Upper lobe of left lung (tissue), 6 donors: ENCODE results near the gene LYRM4. TPM values are rescaled to one million over a fixed set of nuclear protein-coding genes. Genes with fewer than 3 reads are reported as not detected.

Experiments used
- ATAC-seq, 2 donors: fragments of 200-7000 bp; cut with Tn5 transposase; one replicate each; pipeline ENCODE4 v1.9.1; 2022; ENCODE audit warnings: mild to moderate bottlenecking in 2 of 2, moderate library complexity in 2 of 2; ENCODE audit not compliant: low FRiP score in 2 of 2
- DNase-seq, 2 donors: peaks; one replicate each; pipeline ENCODE4 v3.0.0-alpha.2; 2019 to 2020
- H3K27ac ChIP-seq, 4 donors: fragments of 200-600 bp; sonication (generic); one replicate each; pipeline ENCODE4 v1.5.1; 2016 to 2019
- H3K27me3 ChIP-seq, 4 donors: fragments of 200-600 bp; sonication (generic); one replicate each; pipeline ENCODE4 v1.5.1; 2017 to 2019
- H3K36me3 ChIP-seq, 4 donors: fragments of 200-600 bp; sonication (generic); one replicate each; pipeline ENCODE4 v1.5.1; 2016 to 2019
- H3K4me1 ChIP-seq, 4 donors: fragments of 200-600 bp; sonication (generic); one replicate each; pipeline ENCODE4 v1.5.1; 2018 to 2019
- H3K4me3 ChIP-seq, 4 donors: fragments of 200-600 bp; sonication (generic); one replicate each; pipeline ENCODE4 v1.5.1; 2017 to 2019; ENCODE audit warnings: mild to moderate bottlenecking in 2 of 4, moderate library complexity in 1 of 4
- H3K9me3 ChIP-seq, 4 donors: fragments of 200-600 bp; sonication (generic); one replicate each; pipeline ENCODE4 v1.5.1; 2018 to 2019
- CTCF ChIP-seq, 6 experiments: fragments of 450-650 bp in 4 of 6; fragments of 200-600 bp in 2 of 6; sonication (generic) in 2 of 6; IDR thresholded peaks; one replicate each; pipeline ENCODE4 v1.5.1; 2016 to 2019; ENCODE audit warnings: antibody characterized with exemption in 6 of 6
- EP300 ChIP-seq, 4 donors: sonication (generic); formaldehyde crosslinking; IDR thresholded peaks; one replicate each; pipeline ENCODE4 v1.5.1; 2017; ENCODE audit warnings: antibody characterized with exemption in 4 of 4, control low read depth in 2 of 4
- POLR2A ChIP-seq, 4 donors: fragments of 450-650 bp; IDR thresholded peaks; one replicate each; pipeline ENCODE4 v1.5.1; 2016 to 2017; ENCODE audit warnings: antibody characterized with exemption in 4 of 4, mild to moderate bottlenecking in 2 of 4
- POLR2AphosphoS5 ChIP-seq, 2 donors: sonication (generic); formaldehyde crosslinking; IDR thresholded peaks; one replicate each; pipeline ENCODE4 v1.5.1; 2017; ENCODE audit warnings: antibody characterized with exemption in 2 of 2
- WGBS, 2 donors: methylation state at CpG; one replicate each; pipeline ENCODE4 v1.1.5; 2017 to 2018; 5-methylcytosine and 5-hydroxymethylcytosine counted together
- total RNA-seq, 6 donors: library from RNA; depleted of rRNA in 4 of 6; stranded (reverse); fragments of >200 nt in 4 of 6; gene quantifications; one replicate each; pipeline versions ENCODE4 v1.1.0 to v1.2.1, GENCODE V29; 2016 to 2021
- donor health status: DM: no; HTN: no; CAD: no; lungs with moderate emphysema.
- donor health status: DM: no; HTN: yes; CAD: no; lungs with severe emphysema.

The LYRM4 gene
- total RNA-seq, 6 donors from 2014 or later = 5.8 to 24.1 (median 15.9) TPM

GRCh38 chr6:5090603-5091002 is 170.1 kb downstream of the LYRM4 start:
- DNase-seq = no peak
- 78 to 91% methylated on average over 5 to 7 of the region's 7 CpGs for WGBS, 2 donors

GRCh38 chr6:5089481-5090438 is 171.0 kb downstream of the LYRM4 start:
- Histone ChIP-seq H3K4me3 (no peak overlapping the region), H3K4me1 (peaks cover 11 to 19% (median 16%) of the 10 kb centered on the region in 4 donors), H3K27ac (no peak overlapping the region), H3K27me3 (peaks cover 0 to 11% (median 4%) of the 10 kb centered on the region in 4 donors), H3K9me3 (no peaks in the 10 kb centered on the region), H3K36me3 (no peaks in the 10 kb centered on the region)
- no peak for ATAC-seq
- DNase-seq = no peak
- WGBS, 2 donors = 49 to 56% methylated on average over 5 of the region's 5 CpGs
- no peak for TF ChIP-seq EP300 (IDR thresholded peaks at IDR 0.05)
- TF ChIP-seq CTCF (IDR thresholded peaks at IDR 0.05) = no peak
- TF ChIP-seq POLR2A (IDR thresholded peaks at IDR 0.05) = no peak
- no peak for TF ChIP-seq POLR2AphosphoS5 (IDR thresholded peaks at IDR 0.05)

More at GRCh38 chr6:5090603-5091002, 170.1 kb downstream of the LYRM4 start:
- no peak overlapping the region for H3K27ac ChIP-seq
- H3K9me3 ChIP-seq = no peaks in the 10 kb centered on the region
- no peak for ATAC-seq
- H3K4me1 ChIP-seq = peaks cover 8 to 10% (median 10%) of the 10 kb centered on the region in 4 donors
- H3K4me3 ChIP-seq = no peak overlapping the region
- H3K36me3 ChIP-seq = no peaks in the 10 kb centered on the region
- no peak for TF ChIP-seq POLR2A (IDR thresholded peaks at IDR 0.05)
- TF ChIP-seq POLR2AphosphoS5 (IDR thresholded peaks at IDR 0.05) = no peak
- no peak for TF ChIP-seq CTCF (IDR thresholded peaks at IDR 0.05)
- TF ChIP-seq EP300 (IDR thresholded peaks at IDR 0.05) = no peak
- peaks cover 0 to 9% (median 1%) of the 10 kb centered on the region in 4 donors for H3K27me3 ChIP-seq

GRCh38 chr6:5088780-5089179 is 172.0 kb downstream of the LYRM4 start:
- Histone ChIP-seq H3K27ac (no peak overlapping the region), H3K27me3 (peaks cover 0 to 18% (median 9%) of the 10 kb centered on the region in 4 donors), H3K4me3 (no peak overlapping the region), H3K9me3 (no peaks in the 10 kb centered on the region), H3K4me1 (peaks cover 16 to 27% (median 21%) of the 10 kb centered on the region in 4 donors), H3K36me3 (no peaks in the 10 kb centered on the region)
- 88 to 91% methylated on average over 3 of the region's 3 CpGs for WGBS, 2 donors
- TF ChIP-seq CTCF (IDR thresholded peaks at IDR 0.05) = no peak
- no peak for TF ChIP-seq POLR2A (IDR thresholded peaks at IDR 0.05)
- no peak for TF ChIP-seq EP300 (IDR thresholded peaks at IDR 0.05)
- TF ChIP-seq POLR2AphosphoS5 (IDR thresholded peaks at IDR 0.05) = no peak
- no peak for ATAC-seq
- no peak for DNase-seq

GRCh38 chr6:5087389-5087788 is 173.4 kb downstream of the LYRM4 start:
- ATAC-seq (peak in 1 of 2 donors; percentile 32), DNase-seq (peak; percentile 24 to 70)
- Histone ChIP-seq H3K36me3 (no peaks in the 10 kb centered on the region), H3K4me3 (no peak overlapping the region), H3K4me1 (peaks cover 16 to 27% (median 21%) of the 10 kb centered on the region in 4 donors), H3K9me3 (no peaks in the 10 kb centered on the region), H3K27ac (peak overlapping the region in 1 of 4 donors; percentile 21), H3K27me3 (peaks cover 0 to 18% (median 9%) of the 10 kb centered on the region in 4 donors)
- TF ChIP-seq POLR2A (IDR thresholded peaks at IDR 0.05) (no peak), EP300 (IDR thresholded peaks at IDR 0.05) (no peak), CTCF (IDR thresholded peaks at IDR 0.05) (no peak), POLR2AphosphoS5 (IDR thresholded peaks at IDR 0.05) (no peak)
- WGBS, 2 donors = 81 to 87% methylated on average over 19 of the region's 19 CpGs
